GM23338 (cell line): ENCODE measurements around the gene RPN2. TPM values are rescaled to one million over a fixed set of nuclear protein-coding genes. Genes with fewer than 3 reads are reported as not detected.

Experiments
- ATAC-seq: fragments of 200-7000 bp; cut with Tn5 transposase; 3 replicates; pipeline ENCODE4 v1.9.1; 2020
- DNase-seq: peaks from one replicate; pipeline ENCODE4 v3.0.0-alpha.2; 2015; ENCODE audit warnings: low spot score
- H2AFZ ChIP-seq: fragments of 200-600 bp; sonication (generic); 2 replicates; pipeline ENCODE4 v1.8.0; 2016; ENCODE audit warnings: antibody characterized with exemption, mild to moderate bottlenecking, moderate library complexity
- H3F3A ChIP-seq: fragments of 200-600 bp; sonication (generic); replicated peaks from 2 replicates; pipeline ENCODE4 v1.8.0; 2017; ENCODE audit warnings: antibody characterized with exemption, mixed run types, low read depth
- H3K27ac ChIP-seq: fragments of 200-600 bp; sonication (generic); 2 replicates; pipeline ENCODE4 v1.6.1; 2016; ENCODE audit warnings: low read depth
- H3K27me3 ChIP-seq: fragments of 200-600 bp; sonication (generic); 2 replicates; pipeline ENCODE4 v1.8.0; 2016; ENCODE audit warnings: mild to moderate bottlenecking, mixed run types, moderate library complexity; ENCODE audit not compliant: insufficient read depth
- H3K36me3 ChIP-seq: fragments of 200-600 bp; sonication (generic); 2 replicates; pipeline ENCODE4 v1.8.0; 2016; ENCODE audit warnings: mild to moderate bottlenecking; ENCODE audit not compliant: insufficient read depth
- H3K4me1 ChIP-seq: fragments of 200-600 bp; sonication (generic); 2 replicates; pipeline ENCODE4 v1.8.0; 2016; ENCODE audit warnings: mild to moderate bottlenecking, moderate library complexity; ENCODE audit not compliant: insufficient read depth
- H3K4me2 ChIP-seq: fragments of 200-600 bp; sonication (generic); 2 replicates; pipeline ENCODE4 v1.7.1; 2017; ENCODE audit warnings: mixed run types
- H3K4me3 ChIP-seq: fragments of 200-600 bp; sonication (generic); 2 replicates; pipeline ENCODE4 v1.6.1; 2016; ENCODE audit warnings: mixed run types
- H3K79me2 ChIP-seq: fragments of 200-600 bp; sonication (generic); replicated peaks from 2 replicates; pipeline ENCODE4 v1.8.0; 2017; ENCODE audit warnings: mild to moderate bottlenecking; ENCODE audit not compliant: insufficient read depth
- H3K9me2 ChIP-seq: fragments of 200-600 bp; sonication (generic); 2 replicates; pipeline ENCODE4 v1.8.0; 2017; ENCODE audit not compliant: insufficient read depth
- H4K20me1 ChIP-seq: fragments of 200-600 bp; sonication (generic); replicated peaks from 2 replicates; pipeline ENCODE4 v1.8.0; 2017; ENCODE audit warnings: mild to moderate bottlenecking; ENCODE audit not compliant: insufficient read depth
- H3K27ac Mint-ChIP-seq: 2 replicates; pipeline ENCODE4 v1.8.0; 2020; ENCODE audit warnings: inconsistent platforms, mild to moderate bottlenecking, moderate library complexity, mixed read lengths
- H3K27me3 Mint-ChIP-seq: 3 replicates; pipeline ENCODE4 v1.8.0; 2022; ENCODE audit warnings: low read depth, mild to moderate bottlenecking, moderate library complexity, mixed read lengths, inconsistent platforms; ENCODE audit not compliant: insufficient read depth, poor library complexity
- H3K36me3 Mint-ChIP-seq: 3 replicates; pipeline ENCODE4 v1.8.0; 2021; ENCODE audit warnings: low read depth, mild to moderate bottlenecking, inconsistent platforms, moderate library complexity, mixed read lengths
- H3K4me1 Mint-ChIP-seq: 3 replicates; pipeline ENCODE4 v1.8.0; 2020; ENCODE audit warnings: mild to moderate bottlenecking, inconsistent platforms, mixed read lengths
- H3K4me3 Mint-ChIP-seq: 3 replicates; pipeline ENCODE4 v1.8.0; 2021; ENCODE audit warnings: moderate library complexity, mild to moderate bottlenecking, inconsistent platforms, mixed read lengths
- H3K9me3 Mint-ChIP-seq: 3 replicates; pipeline ENCODE4 v1.8.0; 2020; ENCODE audit warnings: moderate library complexity, mild to moderate bottlenecking, inconsistent platforms, mixed read lengths
- CREB1 ChIP-seq: fragments of 250-450 bp; sonication (Bioruptor Pico); IDR thresholded peaks from 2 replicates; pipeline ENCODE4 v1.5.0; 2020; ENCODE audit warnings: low read depth, mild to moderate bottlenecking, moderate library complexity
- ZNF114 ChIP-seq: fragments of 250-450 bp; sonication (Bioruptor Pico); IDR thresholded peaks from 2 replicates; pipeline ENCODE4 v1.5.0; 2020; ENCODE audit warnings: mild to moderate bottlenecking, moderate library complexity
- ZNF462 ChIP-seq: fragments of 250-450 bp; sonication (Bioruptor Pico); IDR thresholded peaks from 2 replicates; pipeline ENCODE4 v1.5.0; 2020; ENCODE audit warnings: mild to moderate bottlenecking, moderate library complexity
- polyA plus RNA-seq: library from polyadenylated mRNA; unstranded; fragments of >200 nt; fragmentation: Nextera tagmentation; extraction: Ambion mirVana; gene quantifications from 2 replicates; pipeline ENCODE4 v1.2.1, GENCODE V29; 2016
- total RNA-seq: library from RNA; depleted of rRNA; stranded (reverse); fragments of >200 nt; shearing (Covaris generic); gene quantifications from 2 replicates; pipeline ENCODE4 v1.2.3, GENCODE V29; 2014
- TF ChIP-seq, protein P1 (sequence below), 2 experiments: fragments of 200-600 bp in 1 of 2; sonication (generic) in 1 of 2; conservative IDR thresholded peaks; 2 replicates each; pipeline versions ENCODE4 v1.5.1 to v1.6.1; 2016 to 2017; ENCODE audit warnings: antibody characterized with exemption in 2 of 2, low read depth in 2 of 2, mild to moderate bottlenecking in 2 of 2, moderate library complexity in 1 of 2

Gene RPN2
- total and polyA plus RNA-seq, 2 experiments from 2014 or later = 244 to 302 TPM

GRCh38 chr20:37202267-37202943 is 23.3 kb downstream of the RPN2 start:
- no peak overlapping the region for H3K4me2 ChIP-seq
- peaks cover 87% of the 10 kb centered on the region for H3K36me3 Mint-ChIP-seq
- H3K27ac Mint-ChIP-seq = no peak overlapping the region
- H4K20me1 ChIP-seq = peaks cover 42% of the 10 kb centered on the region
- no peaks in the 10 kb centered on the region for H3K4me1 ChIP-seq
- ATAC-seq (peak; percentile 62), DNase-seq (peak; percentile 73)
- peaks cover 3% of the 10 kb centered on the region for H3K27me3 Mint-ChIP-seq
- H3K79me2 ChIP-seq = peaks cover 49% of the 10 kb centered on the region
- H3K4me3 ChIP-seq = no peak overlapping the region
- no peak overlapping the region for H2AFZ ChIP-seq
- no peaks in the 10 kb centered on the region for H3K4me1 Mint-ChIP-seq
- H3K27me3 ChIP-seq = no peaks in the 10 kb centered on the region
- no peaks in the 10 kb centered on the region for H3K9me3 Mint-ChIP-seq
- H3K9me2 ChIP-seq = no peaks in the 10 kb centered on the region
- peaks cover 23% of the 10 kb centered on the region for H3F3A ChIP-seq
- H3K36me3 ChIP-seq = peaks cover 70% of the 10 kb centered on the region
- no peak overlapping the region for H3K27ac ChIP-seq
- TF ChIP-seq ZNF114 (CRISPR knock-in tag) = no peak
- TF ChIP-seq, protein P1, sequence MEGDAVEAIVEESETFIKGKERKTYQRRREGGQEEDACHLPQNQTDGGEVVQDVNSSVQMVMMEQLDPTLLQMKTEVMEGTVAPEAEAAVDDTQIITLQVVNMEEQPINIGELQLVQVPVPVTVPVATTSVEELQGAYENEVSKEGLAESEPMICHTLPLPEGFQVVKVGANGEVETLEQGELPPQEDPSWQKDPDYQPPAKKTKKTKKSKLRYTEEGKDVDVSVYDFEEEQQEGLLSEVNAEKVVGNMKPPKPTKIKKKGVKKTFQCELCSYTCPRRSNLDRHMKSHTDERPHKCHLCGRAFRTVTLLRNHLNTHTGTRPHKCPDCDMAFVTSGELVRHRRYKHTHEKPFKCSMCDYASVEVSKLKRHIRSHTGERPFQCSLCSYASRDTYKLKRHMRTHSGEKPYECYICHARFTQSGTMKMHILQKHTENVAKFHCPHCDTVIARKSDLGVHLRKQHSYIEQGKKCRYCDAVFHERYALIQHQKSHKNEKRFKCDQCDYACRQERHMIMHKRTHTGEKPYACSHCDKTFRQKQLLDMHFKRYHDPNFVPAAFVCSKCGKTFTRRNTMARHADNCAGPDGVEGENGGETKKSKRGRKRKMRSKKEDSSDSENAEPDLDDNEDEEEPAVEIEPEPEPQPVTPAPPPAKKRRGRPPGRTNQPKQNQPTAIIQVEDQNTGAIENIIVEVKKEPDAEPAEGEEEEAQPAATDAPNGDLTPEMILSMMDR (conservative IDR thresholded peaks at IDR 0.05; ENCODE audit: low read depth in 2 of 2) = peak; percentile 61 to 87
- TF ChIP-seq ZNF462 (CRISPR knock-in tag) = no peak
- no peak for TF ChIP-seq CREB1
- H3K4me3 Mint-ChIP-seq = no peak overlapping the region
